C4-2B (cell line): Measurements from ENCODE around the gene BTBD1.

Experiments used
- H3K27ac ChIP-seq: fragments of 450-650 bp; 2 replicates; pipeline ENCODE4 v1.5.1; 2017
- CTCF ChIP-seq: fragments of 450-650 bp; conservative IDR thresholded peaks from 2 replicates; pipeline ENCODE4 v1.5.1; 2017; ENCODE audit warnings: mild to moderate bottlenecking
- ZFX ChIP-seq: fragments of 450-650 bp; IDR thresholded peaks from 2 replicates; pipeline ENCODE4 v1.6.1; 2017

BTBD1 gene

GRCh38 chr15:83112233-83112955 lies 45.3 kb upstream of the BTBD1 start:
- TF ChIP-seq ZFX (no peak), CTCF (no peak)
- no peak overlapping the region for H3K27ac ChIP-seq

- no peak overlapping the region for H3K27ac ChIP-seq
- TF ChIP-seq CTCF (no peak), ZFX (no peak)
Measured at GRCh38 chr15:83111149-83111548, 44.1 kb upstream of the BTBD1 start.

- no peak for TF ChIP-seq CTCF
- no peak for TF ChIP-seq ZFX
- no peak overlapping the region for H3K27ac ChIP-seq
Measured at GRCh38 chr15:83110381-83110780, 43.3 kb upstream of the BTBD1 start.

GRCh38 chr15:83109532-83109931 lies 42.5 kb upstream of the BTBD1 start:
- no peak overlapping the region for H3K27ac ChIP-seq
- TF ChIP-seq CTCF (no peak), ZFX (no peak)

- TF ChIP-seq CTCF (no peak), ZFX (no peak)
- no peak overlapping the region for H3K27ac ChIP-seq
Measured at GRCh38 chr15:83108266-83109219, 41.5 kb upstream of the BTBD1 start.

GRCh38 chr15:83107841-83108181 lies 40.8 kb upstream of the BTBD1 start:
- TF ChIP-seq CTCF (no peak), ZFX (no peak)
- H3K27ac ChIP-seq, result no peak overlapping the region
